Neural cell (in vitro differentiated cells): ENCODE results near the gene AKR7A3.
"Not testable (repeated sequence)": the region's sequence is repeated elsewhere in the genome, so short reads cannot be mapped to it uniquely, and the experiment has no call there.

Experiments used
- EP300 ChIP-seq: fragments of 450-650 bp; conservative IDR thresholded peaks from 2 replicates; pipeline ENCODE4 v1.6.1; 2014; ENCODE audit warnings: antibody characterized with exemption, mild to moderate bottlenecking, moderate library complexity; ENCODE audit not compliant: poor library complexity, severe bottlenecking
- EZH2 ChIP-seq: fragments of 200-600, 300-800 bp; shearing (Covaris generic), sonication (generic); IDR thresholded peaks from 2 replicates; pipeline ENCODE4 v1.6.1; 2014; ENCODE audit warnings: antibody characterized with exemption, low read length, borderline replicate concordance, mild to moderate bottlenecking; ENCODE audit not compliant: insufficient read depth, poor library complexity, severe bottlenecking
- MXI1 ChIP-seq: fragments of 450-650 bp; conservative IDR thresholded peaks from 2 replicates; pipeline ENCODE4 v1.6.1; 2014; ENCODE audit warnings: antibody characterized with exemption, mild to moderate bottlenecking; ENCODE audit not compliant: poor library complexity, severe bottlenecking
- POLR2AphosphoS5 ChIP-seq: IDR thresholded peaks from 2 replicates; pipeline ENCODE4 v1.6.1; 2012
- RAD21 ChIP-seq: fragments of 450-650 bp; conservative IDR thresholded peaks from 2 replicates; pipeline ENCODE4 v1.6.1; 2014; ENCODE audit warnings: antibody characterized with exemption, mild to moderate bottlenecking, moderate library complexity
- SMC3 ChIP-seq: fragments of 450-650 bp; conservative IDR thresholded peaks from 2 replicates; pipeline ENCODE4 v1.6.1; 2014; ENCODE audit warnings: antibody characterized with exemption, mild to moderate bottlenecking, moderate library complexity; ENCODE audit not compliant: poor library complexity
- TAF1 ChIP-seq: IDR thresholded peaks from 2 replicates; pipeline ENCODE4 v1.6.1; 2012; ENCODE audit warnings: low read depth
- TF ChIP-seq, protein P1 (sequence below): fragments of 450-650 bp; IDR thresholded peaks from 2 replicates; pipeline ENCODE4 v1.5.1; 2014; ENCODE audit warnings: antibody characterized with exemption, mild to moderate bottlenecking, moderate library complexity; ENCODE audit not compliant: poor library complexity, severe bottlenecking

GRCh38 chr1:19288324-19289241, at the start of gene AKR7A3:
- TF ChIP-seq EZH2, POLR2AphosphoS5, RAD21, EP300, TAF1, MXI1, SMC3: not testable (repeated sequence)
- TF ChIP-seq, protein P1, sequence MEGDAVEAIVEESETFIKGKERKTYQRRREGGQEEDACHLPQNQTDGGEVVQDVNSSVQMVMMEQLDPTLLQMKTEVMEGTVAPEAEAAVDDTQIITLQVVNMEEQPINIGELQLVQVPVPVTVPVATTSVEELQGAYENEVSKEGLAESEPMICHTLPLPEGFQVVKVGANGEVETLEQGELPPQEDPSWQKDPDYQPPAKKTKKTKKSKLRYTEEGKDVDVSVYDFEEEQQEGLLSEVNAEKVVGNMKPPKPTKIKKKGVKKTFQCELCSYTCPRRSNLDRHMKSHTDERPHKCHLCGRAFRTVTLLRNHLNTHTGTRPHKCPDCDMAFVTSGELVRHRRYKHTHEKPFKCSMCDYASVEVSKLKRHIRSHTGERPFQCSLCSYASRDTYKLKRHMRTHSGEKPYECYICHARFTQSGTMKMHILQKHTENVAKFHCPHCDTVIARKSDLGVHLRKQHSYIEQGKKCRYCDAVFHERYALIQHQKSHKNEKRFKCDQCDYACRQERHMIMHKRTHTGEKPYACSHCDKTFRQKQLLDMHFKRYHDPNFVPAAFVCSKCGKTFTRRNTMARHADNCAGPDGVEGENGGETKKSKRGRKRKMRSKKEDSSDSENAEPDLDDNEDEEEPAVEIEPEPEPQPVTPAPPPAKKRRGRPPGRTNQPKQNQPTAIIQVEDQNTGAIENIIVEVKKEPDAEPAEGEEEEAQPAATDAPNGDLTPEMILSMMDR, result not testable (repeated sequence)
